Karpas-422 (cell line): ENCODE results near the gene GPSM3. TPM values are rescaled to one million over a fixed set of nuclear protein-coding genes. Genes with fewer than 3 reads are reported as not detected.

Experiments
- DNase-seq: peaks from one replicate; pipeline ENCODE4 v3.0.0-alpha.2; 2015
- H2AFZ ChIP-seq: fragments of 200-600 bp; sonication (generic); 2 replicates; pipeline ENCODE4 v1.6.1; 2014; ENCODE audit warnings: antibody characterized with exemption, low read length, mixed read lengths
- H3K27ac ChIP-seq: fragments of 200-600 bp; sonication (generic); 2 replicates; pipeline ENCODE4 v1.5.1; 2014; ENCODE audit warnings: mild to moderate bottlenecking, low read length, moderate library complexity
- H3K27me3 ChIP-seq: fragments of 200-600 bp; sonication (generic); 2 replicates; pipeline ENCODE4 v1.6.1; 2014; ENCODE audit warnings: low read length, mixed read lengths
- H3K36me3 ChIP-seq: fragments of 200-600 bp; sonication (generic); 2 replicates; pipeline ENCODE4 v1.6.1; 2014; ENCODE audit warnings: low read length, mixed read lengths; ENCODE audit not compliant: insufficient read depth
- H3K4me1 ChIP-seq: fragments of 200-600 bp; sonication (generic); 2 replicates; pipeline ENCODE4 v1.6.1; 2014; ENCODE audit warnings: mild to moderate bottlenecking, low read length, mixed read lengths
- H3K4me2 ChIP-seq: fragments of 200-600 bp; sonication (generic); 2 replicates; pipeline ENCODE4 v1.6.1; 2014; ENCODE audit warnings: low read length, low read depth, mild to moderate bottlenecking; ENCODE audit not compliant: poor library complexity, severe bottlenecking
- H3K4me3 ChIP-seq: fragments of 200-600 bp; sonication (generic); 2 replicates; pipeline ENCODE4 v1.5.1; 2014; ENCODE audit warnings: mild to moderate bottlenecking, antibody characterized with exemption, low read length, mixed read lengths
- H3K79me2 ChIP-seq: fragments of 200-600 bp; sonication (generic); 2 replicates; pipeline ENCODE4 v1.6.1; 2014; ENCODE audit warnings: mild to moderate bottlenecking, low read length, mixed read lengths
- H3K9ac ChIP-seq: fragments of 200-600 bp; sonication (generic); 2 replicates; pipeline ENCODE4 v1.6.0; 2014; ENCODE audit warnings: low read length
- H3K9me2 ChIP-seq: fragments of 200-600 bp; sonication (generic), shearing (Covaris generic); replicated peaks from 2 replicates; pipeline ENCODE4 v1.6.0; 2014; ENCODE audit warnings: mild to moderate bottlenecking, low read length, moderate library complexity; ENCODE audit not compliant: insufficient read depth
- H3K9me3 ChIP-seq: fragments of 300-700, 200-600 bp; sonication (generic); 2 replicates; pipeline ENCODE4 v1.6.1; 2014; ENCODE audit warnings: low read length, mixed read lengths
- H4K20me1 ChIP-seq: fragments of 200-600 bp; sonication (generic); 2 replicates; pipeline ENCODE4 v1.6.1; 2014; ENCODE audit warnings: mild to moderate bottlenecking, antibody characterized with exemption, low read length, low read depth; ENCODE audit not compliant: insufficient read depth
- total RNA-seq: library from RNA; depleted of rRNA; stranded (reverse); fragments of >200 nt; shearing (Covaris generic); gene quantifications from 2 replicates; pipeline ENCODE4 v1.2.3, GENCODE V29; 2014; ENCODE audit warnings: low replicate concordance

The GPSM3 gene
- total RNA-seq, 1 experiment from 2014 or later, result 66.5 TPM

- peaks cover 22% of the 10 kb centered on the region for H3K4me1 ChIP-seq
These were observed 41.1 kb downstream of the GPSM3 start for GRCh38 chr6:32151181-32151862.

GRCh38 chr6:32149932-32150870 lies 42.2 kb downstream of the GPSM3 start:
- H3K4me2 ChIP-seq, result no peak overlapping the region
- no peaks in the 10 kb centered on the region for H4K20me1 ChIP-seq
- H3K4me3 ChIP-seq, result no peak overlapping the region
- peaks cover 4% of the 10 kb centered on the region; the same call in 1 of the 2 replicates for H3K79me2 ChIP-seq
- no peaks in the 10 kb centered on the region for H3K36me3 ChIP-seq
- H3K27ac ChIP-seq, result no peak overlapping the region
- no peak for DNase-seq
- H3K9me3 ChIP-seq, result no peaks in the 10 kb centered on the region
- H3K9ac ChIP-seq, result no peak overlapping the region
- H2AFZ ChIP-seq, result no peak overlapping the region
- H3K9me2 ChIP-seq, result no peaks in the 10 kb centered on the region
- no peaks in the 10 kb centered on the region for H3K27me3 ChIP-seq
- peaks cover 15% of the 10 kb centered on the region for H3K4me1 ChIP-seq

More at GRCh38 chr6:32151181-32151862, 41.1 kb downstream of the GPSM3 start:
- Histone ChIP-seq H4K20me1 (no peaks in the 10 kb centered on the region), H3K9me3 (no peaks in the 10 kb centered on the region), H3K9ac (no peak overlapping the region), H3K4me3 (no peak overlapping the region), H3K4me2 (no peak overlapping the region), H2AFZ (no peak overlapping the region), H3K27me3 (no peaks in the 10 kb centered on the region), H3K36me3 (no peaks in the 10 kb centered on the region), H3K27ac (no peak overlapping the region), H3K9me2 (no peaks in the 10 kb centered on the region), H3K79me2 (peaks cover 10% of the 10 kb centered on the region; the same call in 1 of the 2 replicates)
- DNase-seq, result no peak

- Histone ChIP-seq H3K27ac (no peak overlapping the region), H3K36me3 (no peaks in the 10 kb centered on the region), H3K4me3 (no peak overlapping the region), H3K4me1 (peaks cover 11% of the 10 kb centered on the region), H3K27me3 (no peaks in the 10 kb centered on the region), H3K9me3 (no peaks in the 10 kb centered on the region), H3K79me2 (no peaks in the 10 kb centered on the region), H4K20me1 (no peaks in the 10 kb centered on the region), H2AFZ (no peak overlapping the region), H3K9ac (no peak overlapping the region), H3K9me2 (no peaks in the 10 kb centered on the region), H3K4me2 (no peak overlapping the region)
- no peak for DNase-seq
These were observed 43.2 kb downstream of the GPSM3 start for GRCh38 chr6:32149092-32149755.

GRCh38 chr6:32148289-32149091 lies 44.0 kb downstream of the GPSM3 start:
- H3K9ac ChIP-seq, result no peak overlapping the region
- no peaks in the 10 kb centered on the region for H3K9me3 ChIP-seq
- no peaks in the 10 kb centered on the region for H3K27me3 ChIP-seq
- DNase-seq, result peak; percentile 44
- no peak overlapping the region for H3K27ac ChIP-seq
- H3K79me2 ChIP-seq, result no peaks in the 10 kb centered on the region
- H4K20me1 ChIP-seq, result no peaks in the 10 kb centered on the region
- H3K36me3 ChIP-seq, result no peaks in the 10 kb centered on the region
- peaks cover 8% of the 10 kb centered on the region for H3K4me1 ChIP-seq
- H3K4me2 ChIP-seq, result no peak overlapping the region
- no peaks in the 10 kb centered on the region for H3K9me2 ChIP-seq
- H2AFZ ChIP-seq, result no peak overlapping the region
- H3K4me3 ChIP-seq, result no peak overlapping the region

- Histone ChIP-seq H3K27ac (no peak overlapping the region), H3K4me2 (no peak overlapping the region), H3K9ac (no peak overlapping the region), H4K20me1 (no peaks in the 10 kb centered on the region), H3K9me2 (no peaks in the 10 kb centered on the region), H3K4me3 (no peak overlapping the region), H3K9me3 (no peaks in the 10 kb centered on the region), H3K79me2 (no peaks in the 10 kb centered on the region), H3K36me3 (no peaks in the 10 kb centered on the region), H3K4me1 (no peaks in the 10 kb centered on the region), H3K27me3 (no peaks in the 10 kb centered on the region), H2AFZ (no peak overlapping the region)
- no peak for DNase-seq
These were observed 44.9 kb downstream of the GPSM3 start for GRCh38 chr6:32147401-32148132.

GRCh38 chr6:32146687-32147086 lies 45.8 kb downstream of the GPSM3 start:
- Histone ChIP-seq H4K20me1 (no peaks in the 10 kb centered on the region), H3K9ac (no peak overlapping the region), H3K9me2 (no peaks in the 10 kb centered on the region), H3K36me3 (no peaks in the 10 kb centered on the region), H2AFZ (no peak overlapping the region), H3K27me3 (no peaks in the 10 kb centered on the region), H3K4me1 (no peaks in the 10 kb centered on the region), H3K79me2 (no peaks in the 10 kb centered on the region), H3K4me2 (no peak overlapping the region), H3K27ac (no peak overlapping the region), H3K9me3 (no peaks in the 10 kb centered on the region), H3K4me3 (no peak overlapping the region)
- DNase-seq, result no peak

GRCh38 chr6:32146287-32146686 lies 46.2 kb downstream of the GPSM3 start:
- no peaks in the 10 kb centered on the region for H4K20me1 ChIP-seq
- no peaks in the 10 kb centered on the region for H3K9me2 ChIP-seq
- H3K27ac ChIP-seq, result no peak overlapping the region
- H3K9ac ChIP-seq, result no peak overlapping the region
- no peak overlapping the region for H3K4me2 ChIP-seq
- no peaks in the 10 kb centered on the region for H3K79me2 ChIP-seq
- no peaks in the 10 kb centered on the region for H3K27me3 ChIP-seq
- H3K4me3 ChIP-seq, result no peak overlapping the region
- H3K9me3 ChIP-seq, result no peaks in the 10 kb centered on the region
- no peak overlapping the region for H2AFZ ChIP-seq
- DNase-seq, result no peak
- no peaks in the 10 kb centered on the region for H3K4me1 ChIP-seq
- no peaks in the 10 kb centered on the region for H3K36me3 ChIP-seq
